NCI-H2029 (cell line): ENCODE results near the gene ATXN7L3.
"Not testable (repeated sequence)": the region's sequence is repeated elsewhere in the genome, so short reads cannot be mapped to it uniquely, and the experiment has no call there.

ENCODE experiments used
- DNase-seq: peaks from one replicate; lab custom pipeline; 2025; lab: John Stamatoyannopoulos, UW

The ATXN7L3 gene

GRCh38 chr17:44174427-44174826 is 25.3 kb downstream of the ATXN7L3 start:
- no peak for DNase-seq

- no peak for DNase-seq
Observed at GRCh38 chr17:44171931-44172455, 27.7 kb downstream of the ATXN7L3 start.

GRCh38 chr17:44170499-44171201 is 29.0 kb downstream of the ATXN7L3 start, which contains the start of gene ASB16:
TSS of gene ASB16 (plus strand) at chr17:44170704. CDS start at chr17:44170790, 86 bp downstream.
- peak; percentile 32 for DNase-seq

- DNase-seq, result no peak
Observed at GRCh38 chr17:44170135-44170498, 29.6 kb downstream of the ATXN7L3 start.

- DNase-seq, result peak; percentile 50
Observed at GRCh38 chr17:44167181-44167861, 32.4 kb downstream of the ATXN7L3 start.

- no peak for DNase-seq
Observed at GRCh38 chr17:44164476-44164875, 35.2 kb downstream of the ATXN7L3 start.

- no peak for DNase-seq
Observed at GRCh38 chr17:44159519-44160210, 40.0 kb downstream of the ATXN7L3 start.

GRCh38 chr17:44155488-44155887 is 44.2 kb downstream of the ATXN7L3 start:
- no peak for DNase-seq

- no peak for DNase-seq
Observed at GRCh38 chr17:44152875-44153274, 46.8 kb downstream of the ATXN7L3 start.

- DNase-seq, result no peak
Observed at GRCh38 chr17:44149750-44150329, 49.8 kb downstream of the ATXN7L3 start.

GRCh38 chr17:44149066-44149465 is 50.6 kb downstream of the ATXN7L3 start:
- DNase-seq, result not testable (repeated sequence)

- no peak for DNase-seq
Observed at GRCh38 chr17:44147812-44148211, 51.9 kb downstream of the ATXN7L3 start.

- DNase-seq, result no peak
Observed at GRCh38 chr17:44146375-44147346, 53.0 kb downstream of the ATXN7L3 start.

GRCh38 chr17:44144966-44145739 is 54.5 kb downstream of the ATXN7L3 start:
- no peak for DNase-seq

GRCh38 chr17:44143921-44144320 is 55.8 kb downstream of the ATXN7L3 start:
- DNase-seq, result not testable (repeated sequence)
